ENCODE data around the gene BMI1.

BMI1 gene

DNA sequence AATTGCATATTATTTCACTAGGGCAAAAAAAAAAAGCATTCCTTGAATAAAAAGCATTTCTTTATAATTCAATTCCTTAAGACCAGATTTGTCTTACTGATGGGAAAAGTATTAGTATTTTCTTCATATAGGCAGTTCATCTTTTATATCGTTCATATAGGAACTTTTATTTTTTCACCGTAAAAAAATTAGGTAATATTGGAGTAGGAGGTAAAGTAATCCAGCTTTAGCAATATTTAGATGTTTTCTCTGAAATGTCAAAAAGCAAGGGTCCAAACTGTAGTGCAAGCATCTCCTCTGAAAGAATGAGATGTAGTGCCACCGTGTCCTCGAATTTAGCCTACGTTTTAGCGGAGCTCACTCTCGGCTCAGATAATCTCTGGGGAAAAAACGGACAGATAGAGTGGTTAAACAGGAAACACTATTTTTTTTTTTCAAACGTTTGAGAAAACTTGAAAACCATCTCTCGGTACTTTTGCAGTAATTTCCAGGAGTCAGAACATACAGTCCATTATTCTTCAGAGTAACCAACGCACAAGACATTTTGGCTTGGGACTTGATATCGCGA is 18.9 kb downstream of the BMI1 start:
- Histone ChIP-seq H3K36me3 (no peaks in the 10 kb centered on the region), H3K9me3 (ENCODE audit: severe bottlenecking) (no peaks in the 10 kb centered on the region), H3K27me3 (ENCODE audit: insufficient read depth, low read depth, severe bottlenecking) (no peaks in the 10 kb centered on the region), H3K4me3 (ENCODE audit: low read depth, low read length) (peak overlapping the region; percentile 69), H3K27ac (peak overlapping the region; percentile 91; the same call in 1 of the 2 replicates)
- TF ChIP-seq, protein P1, sequence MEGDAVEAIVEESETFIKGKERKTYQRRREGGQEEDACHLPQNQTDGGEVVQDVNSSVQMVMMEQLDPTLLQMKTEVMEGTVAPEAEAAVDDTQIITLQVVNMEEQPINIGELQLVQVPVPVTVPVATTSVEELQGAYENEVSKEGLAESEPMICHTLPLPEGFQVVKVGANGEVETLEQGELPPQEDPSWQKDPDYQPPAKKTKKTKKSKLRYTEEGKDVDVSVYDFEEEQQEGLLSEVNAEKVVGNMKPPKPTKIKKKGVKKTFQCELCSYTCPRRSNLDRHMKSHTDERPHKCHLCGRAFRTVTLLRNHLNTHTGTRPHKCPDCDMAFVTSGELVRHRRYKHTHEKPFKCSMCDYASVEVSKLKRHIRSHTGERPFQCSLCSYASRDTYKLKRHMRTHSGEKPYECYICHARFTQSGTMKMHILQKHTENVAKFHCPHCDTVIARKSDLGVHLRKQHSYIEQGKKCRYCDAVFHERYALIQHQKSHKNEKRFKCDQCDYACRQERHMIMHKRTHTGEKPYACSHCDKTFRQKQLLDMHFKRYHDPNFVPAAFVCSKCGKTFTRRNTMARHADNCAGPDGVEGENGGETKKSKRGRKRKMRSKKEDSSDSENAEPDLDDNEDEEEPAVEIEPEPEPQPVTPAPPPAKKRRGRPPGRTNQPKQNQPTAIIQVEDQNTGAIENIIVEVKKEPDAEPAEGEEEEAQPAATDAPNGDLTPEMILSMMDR (IDR thresholded peaks at IDR 0.05; ENCODE audit: low read depth, low read length), result no peak
- no peak for DNase-seq

GRCh38 chr10:22340329-22341189 is 19.7 kb downstream of the BMI1 start:
- H3K27ac ChIP-seq, result peak overlapping the region; percentile 91
- peak overlapping the region; percentile 69 for H3K4me3 ChIP-seq (ENCODE audit: low read depth, low read length)
- H3K27me3 ChIP-seq (ENCODE audit: insufficient read depth, low read depth, severe bottlenecking), result no peaks in the 10 kb centered on the region
- no peaks in the 10 kb centered on the region for H3K9me3 ChIP-seq (ENCODE audit: severe bottlenecking)
- TF ChIP-seq, protein P1 (IDR thresholded peaks at IDR 0.05; ENCODE audit: low read depth, low read length), result no peak
- DNase-seq, result peak; percentile 67
- H3K36me3 ChIP-seq, result no peaks in the 10 kb centered on the region

- Histone ChIP-seq H3K27me3 (ENCODE audit: insufficient read depth, low read depth, severe bottlenecking) (no peaks in the 10 kb centered on the region), H3K4me3 (ENCODE audit: low read depth, low read length) (peak overlapping the region; percentile 69), H3K36me3 (no peaks in the 10 kb centered on the region), H3K9me3 (ENCODE audit: severe bottlenecking) (no peaks in the 10 kb centered on the region), H3K27ac (peak overlapping the region; percentile 91)
- DNase-seq, result no peak
- TF ChIP-seq, protein P1 (IDR thresholded peaks at IDR 0.05; ENCODE audit: low read depth, low read length), result no peak
Measured at GRCh38 chr10:22341190-22341925, 20.5 kb downstream of the BMI1 start.

DNA sequence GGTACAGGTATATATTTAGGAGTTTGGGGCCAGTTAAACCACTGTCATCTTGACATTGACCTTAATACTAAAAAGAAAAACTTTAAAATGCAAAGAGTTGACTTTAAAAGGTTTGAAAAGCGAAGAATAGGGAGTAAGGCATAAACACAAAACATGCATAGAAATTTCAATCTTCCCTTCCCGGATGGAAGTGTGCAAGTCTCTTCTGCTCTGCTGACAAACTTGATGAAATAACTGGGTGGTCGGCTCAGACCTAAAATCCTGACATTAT is 21.0 kb downstream of the BMI1 start:
- Histone ChIP-seq H3K4me3 (ENCODE audit: low read depth, low read length) (no peak overlapping the region), H3K27me3 (ENCODE audit: insufficient read depth, low read depth, severe bottlenecking) (no peaks in the 10 kb centered on the region), H3K36me3 (no peaks in the 10 kb centered on the region), H3K27ac (no peak overlapping the region), H3K9me3 (ENCODE audit: severe bottlenecking) (no peaks in the 10 kb centered on the region)
- no peak for DNase-seq
- TF ChIP-seq, protein P1 (IDR thresholded peaks at IDR 0.05; ENCODE audit: low read depth, low read length), result no peak

DNA sequence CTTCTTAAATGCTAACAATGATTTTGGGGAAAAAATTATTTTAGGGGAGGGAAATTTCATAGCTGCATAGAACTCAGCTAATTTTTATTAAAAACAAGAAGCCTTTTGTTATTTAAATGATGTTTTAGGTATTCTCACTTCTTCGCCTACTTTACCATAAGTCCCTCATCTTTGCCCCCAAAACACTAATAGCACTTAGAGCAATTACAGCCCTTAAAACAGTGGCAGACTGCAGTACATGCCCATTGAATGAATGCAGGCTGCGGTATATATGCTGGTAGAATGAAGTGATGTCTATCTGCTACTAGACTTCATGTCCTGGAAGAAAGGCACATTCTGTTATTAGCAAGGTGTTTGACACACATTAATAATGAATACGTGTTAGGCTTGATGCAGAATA is 21.5 kb downstream of the BMI1 start:
- no peaks in the 10 kb centered on the region for H3K9me3 ChIP-seq (ENCODE audit: severe bottlenecking)
- no peaks in the 10 kb centered on the region for H3K36me3 ChIP-seq
- no peaks in the 10 kb centered on the region for H3K27me3 ChIP-seq (ENCODE audit: insufficient read depth, low read depth, severe bottlenecking)
- H3K4me3 ChIP-seq (ENCODE audit: low read depth, low read length), result no peak overlapping the region
- DNase-seq, result no peak
- H3K27ac ChIP-seq, result no peak overlapping the region
- TF ChIP-seq, protein P1 (IDR thresholded peaks at IDR 0.05; ENCODE audit: low read depth, low read length), result no peak

All from WERI-Rb-1 (cell line).